LNCAP (cell line): ENCODE data around the gene NDUFV2.

Source experiments
- CTCF ChIP-seq: fragments of 450-650 bp; IDR thresholded peaks from 2 replicates; pipeline ENCODE4 v1.5.1; 2017; ENCODE audit warnings: mild to moderate bottlenecking

Gene NDUFV2

GRCh38 chr18:9102508-9103375, at the start of gene NDUFV2:
TSS of gene NDUFV2 (plus strand) at chr18:9102699. CDS start at chr18:9102744, 45 bp downstream.
- TF ChIP-seq CTCF = no peak

- no peak for TF ChIP-seq CTCF
These were observed 48.7 kb upstream of the NDUFV2 start for GRCh38 chr18:9053814-9054213.

GRCh38 chr18:9055185-9055584, 47.3 kb upstream of the NDUFV2 start:
- peak; percentile 48; the same call in 1 of the 2 replicates for TF ChIP-seq CTCF

GRCh38 chr18:9055626-9056025, 46.9 kb upstream of the NDUFV2 start:
- TF ChIP-seq CTCF = no peak

- no peak for TF ChIP-seq CTCF
These were observed 44.9 kb upstream of the NDUFV2 start for GRCh38 chr18:9057646-9058045.

- no peak for TF ChIP-seq CTCF
These were observed 44.1 kb upstream of the NDUFV2 start for GRCh38 chr18:9058406-9058805.

- TF ChIP-seq CTCF = no peak
These were observed 40.1 kb upstream of the NDUFV2 start for GRCh38 chr18:9062418-9062751.
